HL-60/S4 treated with phorbol 12-myristate 13-acetate at 8.2 ng/mL for 4 days and 3 days (cell line): ENCODE data around the gene IFNA21.
"Not testable (repeated sequence)": the region's sequence is repeated elsewhere in the genome, so short reads cannot be mapped to it uniquely, and the experiment has no call there.

ENCODE experiments used
- in situ Hi-C: fragments of 300-500 bp; cut with MboI; formaldehyde crosslinking; loops from 2 replicates; pipeline ENCODE4 v1.15.0; 2022; ENCODE audit warnings: low sequenced_read_pairs

IFNA21 gene

DNA sequence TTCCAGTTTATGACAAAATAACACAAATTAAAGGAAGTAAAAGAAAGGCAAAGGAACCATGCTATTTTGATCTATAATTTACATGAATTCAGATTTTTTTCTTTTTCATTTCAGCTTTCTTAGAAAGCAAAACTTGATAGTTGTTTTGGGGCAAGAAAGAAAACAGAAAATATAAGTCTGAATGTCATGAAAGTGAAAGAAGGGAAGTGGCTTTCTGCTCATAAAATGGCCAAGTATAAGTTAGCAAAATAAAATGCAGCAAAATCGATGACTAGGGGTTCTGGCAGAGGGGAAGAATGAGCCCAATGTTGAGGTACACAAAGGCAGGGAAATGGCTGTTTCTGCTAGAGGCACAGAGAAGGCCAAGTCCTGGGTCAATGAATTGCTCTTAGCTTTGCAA lies 21.9 kb downstream of the IFNA21 start:
- in situ Hi-C loops = no loop called here

GRCh38 chr9:21141427-21141882 lies 25.0 kb downstream of the IFNA21 start, which contains the start of gene IFNW1:
Gene IFNW1, minus strand, starts transcription at chr9:21141832. Its CDS starts 262 bp downstream, at chr9:21141570.
- in situ Hi-C loops = no loop called here

- in situ Hi-C loops = no loop called here
Measured at GRCh38 chr9:21137020-21137419, 29.4 kb downstream of the IFNA21 start.

DNA sequence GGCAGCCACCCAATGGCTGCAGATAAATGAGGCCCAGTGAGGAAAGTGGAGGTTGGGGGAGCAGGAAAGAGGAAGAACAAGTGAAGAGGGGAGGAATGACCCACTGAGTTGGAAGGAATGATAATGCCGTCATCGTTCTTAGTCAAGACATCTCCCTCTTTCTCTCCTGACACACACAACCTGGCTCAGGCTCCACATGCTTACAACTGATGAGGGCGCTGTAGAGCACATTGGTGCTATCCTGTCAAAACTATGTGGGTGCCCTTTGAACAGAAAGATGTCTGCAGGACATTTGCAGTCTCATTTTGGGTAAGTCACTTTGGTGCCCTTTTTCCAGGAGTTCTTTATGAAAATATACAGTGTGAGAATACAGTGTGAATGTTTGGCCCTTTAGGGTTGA lies 30.7 kb downstream of the IFNA21 start:
- in situ Hi-C loops = no loop called here

DNA sequence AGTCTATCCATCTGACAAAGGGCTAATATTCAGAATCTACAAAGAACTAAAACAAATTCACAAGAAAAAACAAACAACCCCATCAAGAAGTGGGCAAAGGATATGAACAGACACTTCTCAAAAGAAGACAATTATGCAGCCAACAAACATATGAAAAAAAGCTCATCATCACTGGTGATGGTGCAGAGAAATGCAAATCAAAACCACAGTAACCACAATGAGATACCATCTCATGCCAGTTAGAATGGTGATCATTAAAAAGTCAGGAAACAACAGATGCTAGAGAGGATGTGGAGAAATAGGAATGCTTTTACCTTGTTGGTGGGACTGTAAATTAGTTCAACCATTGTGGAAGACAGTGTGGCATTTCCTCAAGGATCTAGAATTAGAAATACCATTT lies 38.3 kb downstream of the IFNA21 start:
- in situ Hi-C loops = not testable (repeated sequence)

- in situ Hi-C loops = no loop called here
Measured at GRCh38 chr9:21121595-21122251, 44.7 kb downstream of the IFNA21 start.

DNA sequence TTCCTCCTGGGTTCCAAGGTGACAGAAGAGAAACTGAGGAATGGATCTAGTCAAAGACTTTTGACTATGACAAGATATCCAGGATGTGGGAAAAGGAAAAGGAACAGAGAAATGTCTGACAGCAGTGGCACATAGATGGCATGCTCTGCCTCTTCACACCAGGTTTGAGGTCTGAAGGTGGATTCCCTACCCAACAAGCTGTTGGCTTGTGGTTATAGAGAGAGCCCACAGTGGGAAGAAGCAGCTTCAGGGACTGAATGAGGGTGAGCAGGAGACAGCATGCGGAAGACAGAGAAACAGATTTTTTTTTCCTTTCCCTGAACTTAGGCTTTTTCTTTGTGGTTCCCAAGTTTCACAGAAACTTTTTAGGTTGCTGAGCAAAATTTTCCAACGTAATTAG lies 45.4 kb downstream of the IFNA21 start:
- in situ Hi-C loops = no loop called here

DNA sequence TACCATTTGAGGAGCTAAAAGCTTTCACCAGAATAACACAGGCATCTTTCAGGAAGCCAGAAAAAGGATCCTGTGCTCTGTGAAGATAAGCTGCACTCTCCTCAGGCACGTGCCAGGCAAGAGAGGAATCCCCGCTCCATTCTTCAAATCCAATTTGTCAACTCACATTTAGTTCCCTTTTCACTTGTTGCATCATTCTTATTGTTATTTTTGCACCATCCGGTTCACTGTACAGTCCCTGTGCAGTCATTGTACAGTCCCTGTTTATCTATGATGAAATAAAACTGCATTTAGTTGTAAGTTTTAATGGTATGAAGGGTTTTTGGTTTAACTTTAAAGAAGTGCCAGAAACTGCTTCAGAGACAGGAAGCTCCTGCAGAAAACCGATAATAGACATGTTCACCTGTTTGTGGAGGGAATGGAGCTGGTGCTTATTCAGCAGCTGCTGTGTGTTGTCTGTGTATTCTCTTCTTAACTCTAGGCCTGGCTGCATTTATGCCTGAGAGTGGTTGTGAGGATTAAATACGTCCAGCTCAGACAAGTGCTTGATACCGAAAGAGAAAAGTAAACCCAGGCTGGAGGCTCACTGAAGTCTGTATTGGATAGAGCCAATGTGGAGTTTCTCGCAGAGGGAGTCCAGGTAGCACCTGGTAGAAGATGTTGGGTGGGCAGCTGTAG lies 47.2 kb downstream of the IFNA21 start:
- in situ Hi-C loops = no loop called here
